ENCODE results near the gene RRP9. TPM values are rescaled to one million over a fixed set of nuclear protein-coding genes. Genes with fewer than 3 reads are reported as not detected.
A peak's percentile ranks its signal among the peaks of the same experiment; 100 is the strongest.

The RRP9 gene
- total and polyA plus RNA-seq, 12 donors = 8.5 to 30.2 (median 10.1) TPM

GRCh38 chr3:51933471-51934138 lies 8.1 kb downstream of the RRP9 start:
- intact Hi-C loops (cut with DNase I) = no loop called here
- no peaks in the 10 kb centered on the region for H3K4me1 ChIP-seq
- no peaks in the 10 kb centered on the region for H3K27me3 ChIP-seq
- H3K4me3 ChIP-seq = no peak overlapping the region
- ATAC-seq (peak in 1 of 8 donors; percentile 21), DNase-seq (no peak)
- WGBS, 2 donors = 89 to 94% methylated on average over 13 of the region's 13 CpGs
- H3K27ac ChIP-seq = no peak overlapping the region
- H3K9me3 ChIP-seq = no peaks in the 10 kb centered on the region
- peaks cover 0 to 70% (median 36%) of the 10 kb centered on the region in 9 donors for H3K36me3 ChIP-seq
- TF ChIP-seq CTCF (IDR thresholded peaks at IDR 0.05) = no peak

GRCh38 chr3:51932471-51933370 lies 9.0 kb downstream of the RRP9 start:
- H3K27me3 ChIP-seq = no peaks in the 10 kb centered on the region
- H3K9me3 ChIP-seq = no peaks in the 10 kb centered on the region
- H3K27ac ChIP-seq = no peak overlapping the region
- H3K4me3 ChIP-seq = no peak overlapping the region
- TF ChIP-seq CTCF (IDR thresholded peaks at IDR 0.05) = no peak
- intact Hi-C loops (cut with DNase I) = no loop called here
- no peak for ATAC-seq
- WGBS, 2 donors = 94 to 97% methylated on average over 15 of the region's 15 CpGs
- H3K36me3 ChIP-seq = peaks cover 0 to 61% (median 33%) of the 10 kb centered on the region in 9 donors
- no peak for DNase-seq
- no peaks in the 10 kb centered on the region for H3K4me1 ChIP-seq

GRCh38 chr3:51931756-51932155 lies 9.9 kb downstream of the RRP9 start:
- peaks cover 0 to 51% (median 24%) of the 10 kb centered on the region in 9 donors for H3K36me3 ChIP-seq
- intact Hi-C loops (cut with DNase I) = no loop called here
- ATAC-seq = no peak
- TF ChIP-seq CTCF (IDR thresholded peaks at IDR 0.05) = no peak
- WGBS, 2 donors = 92 to 93% methylated on average over 6 of the region's 6 CpGs
- H3K4me3 ChIP-seq = no peak overlapping the region
- no peaks in the 10 kb centered on the region for H3K4me1 ChIP-seq
- DNase-seq = no peak
- no peak overlapping the region for H3K27ac ChIP-seq
- H3K27me3 ChIP-seq = no peaks in the 10 kb centered on the region
- no peaks in the 10 kb centered on the region for H3K9me3 ChIP-seq

GRCh38 chr3:51930439-51930838 lies 11.3 kb downstream of the RRP9 start:
- no peak for TF ChIP-seq CTCF (IDR thresholded peaks at IDR 0.05)
- H3K27me3 ChIP-seq = no peaks in the 10 kb centered on the region
- DNase-seq = no peak
- H3K4me3 ChIP-seq = no peak overlapping the region
- intact Hi-C loops (cut with DNase I) = no loop called here
- peaks cover 0 to 38% (median 18%) of the 10 kb centered on the region in 9 donors for H3K36me3 ChIP-seq
- H3K4me1 ChIP-seq = no peaks in the 10 kb centered on the region
- H3K27ac ChIP-seq = no peak overlapping the region
- WGBS, 2 donors = 93 to 100% methylated on average over 1 of the region's 1 CpG
- no peaks in the 10 kb centered on the region for H3K9me3 ChIP-seq
- no peak for ATAC-seq

Data from heart right ventricle (tissue), 16 donors.